HEK293T (cell line): ENCODE measurements around the gene TMEM156.

Experiments used
- ELF4 ChIP-seq: fragments of 450-650 bp; IDR thresholded peaks from 2 replicates; pipeline ENCODE4 v1.6.1; 2017; ENCODE audit warnings: antibody characterized with exemption
- HDGF ChIP-seq: fragments of 450-650 bp; IDR thresholded peaks from 2 replicates; pipeline ENCODE4 v1.6.1; 2017; ENCODE audit warnings: antibody characterized with exemption, borderline replicate concordance

- no peak for TF ChIP-seq ELF4
- no peak for TF ChIP-seq HDGF
Observed at GRCh38 chr4:39068907-39069306, 36.7 kb upstream of the TMEM156 start.
